Liver (tissue), 9 donors: Measurements from ENCODE around the gene ATP2B3. TPM values are rescaled to one million over a fixed set of nuclear protein-coding genes. Genes with fewer than 3 reads are reported as not detected.

ENCODE experiments used
- DNase-seq: peaks from one replicate; pipeline ENCODE4 v3.0.0-alpha.2; 2017; ENCODE audit warnings: low spot score
- H3K27ac ChIP-seq, 2 donors: one replicate each; pipeline ENCODE4 v1.7.0; 2013; ENCODE audit warnings: inconsistent platforms in 2 of 2, low read length in 2 of 2, control low read depth in 1 of 2, low read depth in 1 of 2, mild to moderate bottlenecking in 1 of 2
- H3K27me3 ChIP-seq, 4 donors: one replicate each; pipeline versions ENCODE4 v1.6.1 to v1.7.0; 2013; ENCODE audit warnings: low read length in 3 of 4, inconsistent platforms in 1 of 4, mild to moderate bottlenecking in 1 of 4, moderate library complexity in 1 of 4; ENCODE audit not compliant: control insufficient read depth in 4 of 4, insufficient read depth in 4 of 4
- H3K36me3 ChIP-seq, 4 donors: one replicate each; pipeline versions ENCODE4 v1.6.1 to v1.7.0; 2013; ENCODE audit warnings: low read length in 3 of 4, mild to moderate bottlenecking in 3 of 4, low read depth in 1 of 4, moderate library complexity in 1 of 4; ENCODE audit not compliant: control insufficient read depth in 4 of 4, insufficient read depth in 3 of 4
- H3K4me1 ChIP-seq, 4 donors: one replicate each; pipeline versions ENCODE4 v1.6.1 to v1.7.0; 2013; ENCODE audit warnings: low read length in 3 of 4, mild to moderate bottlenecking in 3 of 4, moderate library complexity in 1 of 4; ENCODE audit not compliant: control insufficient read depth in 4 of 4, insufficient read depth in 4 of 4
- H3K4me3 ChIP-seq, 3 donors: one replicate each; pipeline versions ENCODE4 v1.6.1 to v1.7.0; 2013; ENCODE audit warnings: low read length in 3 of 3, control low read depth in 1 of 3, low read depth in 1 of 3, mild to moderate bottlenecking in 1 of 3
- H3K9ac ChIP-seq, 2 donors: one replicate each; pipeline ENCODE4 v1.7.0; 2013; ENCODE audit warnings: low read length in 2 of 2, mild to moderate bottlenecking in 2 of 2, moderate library complexity in 2 of 2, control low read depth in 1 of 2, low read depth in 1 of 2
- H3K9me3 ChIP-seq, 4 donors: one replicate each; pipeline versions ENCODE4 v1.6.1 to v1.7.0; 2013; ENCODE audit warnings: low read length in 3 of 4; ENCODE audit not compliant: control insufficient read depth in 4 of 4
- CTCF ChIP-seq: fragments of 150-350 bp; IDR thresholded peaks from 2 replicates; pipeline ENCODE4 v1.5.1; 2017; ENCODE audit warnings: improper control_type of control experiment, low read depth, low read length; ENCODE audit not compliant: missing input control
- FOXA1 ChIP-seq: IDR thresholded peaks from 2 replicates; pipeline ENCODE4 v1.6.1; 2016; ENCODE audit warnings: antibody characterized with exemption
- FOXA2 ChIP-seq: IDR thresholded peaks from 2 replicates; pipeline ENCODE4 v1.6.1; 2016; ENCODE audit warnings: antibody characterized with exemption
- GABPA ChIP-seq, 2 donors: IDR thresholded peaks in 1 of 2; conservative IDR thresholded peaks in 1 of 2; 2 replicates each; pipeline ENCODE4 v1.6.1; 2016; ENCODE audit warnings: antibody characterized with exemption in 2 of 2, mild to moderate bottlenecking in 1 of 2, moderate library complexity in 1 of 2
- HNF4A ChIP-seq, 2 donors: conservative IDR thresholded peaks; 2 replicates each; pipeline ENCODE4 v1.6.1; 2016; ENCODE audit warnings: antibody characterized with exemption in 2 of 2, mild to moderate bottlenecking in 2 of 2
- HNF4G ChIP-seq: IDR thresholded peaks from 2 replicates; pipeline ENCODE4 v1.6.1; 2016; ENCODE audit warnings: antibody characterized with exemption
- RAD21 ChIP-seq, 2 donors: IDR thresholded peaks; 2 replicates each; pipeline ENCODE4 v1.6.1; 2016; ENCODE audit warnings: antibody characterized with exemption in 2 of 2, mild to moderate bottlenecking in 2 of 2
- REST ChIP-seq: IDR thresholded peaks from 2 replicates; pipeline ENCODE4 v1.6.1; 2016; ENCODE audit warnings: antibody characterized with exemption, mild to moderate bottlenecking
- SP1 ChIP-seq: IDR thresholded peaks from 2 replicates; pipeline ENCODE4 v1.6.1; 2018; ENCODE audit warnings: antibody characterized with exemption, mild to moderate bottlenecking
- TAF1 ChIP-seq: conservative IDR thresholded peaks from 2 replicates; pipeline ENCODE4 v1.6.1; 2016; ENCODE audit warnings: antibody characterized with exemption, mild to moderate bottlenecking
- YY1 ChIP-seq: IDR thresholded peaks from 2 replicates; pipeline ENCODE4 v1.6.1; 2016; ENCODE audit warnings: antibody characterized with exemption, mild to moderate bottlenecking
- WGBS: extraction: QIAGEN DNeasy Blood & Tissue Kit; methylation state at CpG from one replicate; pipeline ENCODE4 v1.1.7; 2013; 5-methylcytosine and 5-hydroxymethylcytosine counted together
- polyA plus RNA-seq, 2 donors: library from polyadenylated mRNA; stranded (reverse) in 1 of 2; unstranded in 1 of 2; fragments of 200-250 nt in 1 of 2; fragments of >200 nt in 1 of 2; fragmentation: Nextera tagmentation in 1 of 2; extraction: Ambion mirVana in 1 of 2; gene quantifications; one replicate each; pipeline versions ENCODE4 v1.2.1 to v1.2.3, GENCODE V29; 2013 to 2015
- total RNA-seq, 2 donors: library from RNA; depleted of rRNA; stranded (reverse); fragments of >200 nt; gene quantifications; one replicate each; pipeline ENCODE4 v1.2.3, GENCODE V29; 2014
- donor health status: healthy.
- donor health status: healthy.
- donor health status: healthy.
- donor health status: healthy.
- donor health status: healthy.

ATP2B3 gene
- total and polyA plus RNA-seq, 4 donors, result not detected

GRCh38 chrX:153524234-153524633 lies 6.8 kb downstream of the ATP2B3 start:
- Histone ChIP-seq H3K4me3 (no peak overlapping the region), H3K4me1 (no peaks in the 10 kb centered on the region), H3K9me3 (no peaks in the 10 kb centered on the region), H3K27ac (no peak overlapping the region), H3K36me3 (no peaks in the 10 kb centered on the region), H3K9ac (no peak overlapping the region), H3K27me3 (peaks cover 0 to 4% (median 0%) of the 10 kb centered on the region in 4 donors)
- no peak for DNase-seq
- TF ChIP-seq FOXA2, result no peak
- no peak for TF ChIP-seq SP1
- no peak for TF ChIP-seq TAF1
- TF ChIP-seq CTCF, result no peak
- TF ChIP-seq HNF4A (conservative IDR thresholded peaks at IDR 0.05), result no peak
- no peak for TF ChIP-seq REST
- no peak for TF ChIP-seq RAD21 (IDR thresholded peaks at IDR 0.05)
- TF ChIP-seq GABPA (IDR thresholded peaks at IDR 0.05 in 1 of 2, conservative IDR thresholded peaks at IDR 0.05 in 1 of 2), result no peak
- no peak for TF ChIP-seq HNF4G
- TF ChIP-seq YY1, result no peak
- TF ChIP-seq FOXA1, result no peak
- 88% methylated on average over 3 of the region's 3 CpGs for WGBS

- H3K27me3 ChIP-seq, result peaks cover 0 to 4% (median 0%) of the 10 kb centered on the region in 4 donors
- no peaks in the 10 kb centered on the region for H3K9me3 ChIP-seq
- TF ChIP-seq SP1 (no peak), CTCF (no peak), FOXA2 (no peak), HNF4A (conservative IDR thresholded peaks at IDR 0.05) (no peak)
- no peak overlapping the region for H3K9ac ChIP-seq
- H3K36me3 ChIP-seq, result no peaks in the 10 kb centered on the region
- DNase-seq, result no peak
- no peaks in the 10 kb centered on the region for H3K4me1 ChIP-seq
- no peak overlapping the region for H3K4me3 ChIP-seq
- 92% methylated on average over 6 of the region's 6 CpGs for WGBS
- no peak overlapping the region for H3K27ac ChIP-seq
These were observed 8.0 kb downstream of the ATP2B3 start for GRCh38 chrX:153525451-153525850.
